A673 (cell line): ENCODE data around the gene NF1.

ENCODE experiments used
- CTCF ChIP-seq: fragments of 300-800, 200-600 bp; sonication (generic); conservative IDR thresholded peaks from 2 replicates; pipeline ENCODE4 v1.5.1; 2017; ENCODE audit warnings: low read depth, mild to moderate bottlenecking, antibody characterized with exemption, low read length, moderate library complexity, mixed read lengths
- EZH2 ChIP-seq: fragments of 200-600 bp; sonication (generic); IDR thresholded peaks from 2 replicates; pipeline ENCODE4 v1.6.1; 2017; ENCODE audit warnings: borderline replicate concordance, low read depth, mild to moderate bottlenecking, mixed read lengths, antibody characterized with exemption, low read length; ENCODE audit not compliant: poor library complexity, severe bottlenecking

- TF ChIP-seq CTCF, result no peak
- no peak for TF ChIP-seq EZH2
These were observed 60.5 kb downstream of the NF1 start for GRCh38 chr17:31155208-31155810.
